ENCODE measurements around the gene RBM47.
"Not testable (repeated sequence)": the region's sequence is repeated elsewhere in the genome, so short reads cannot be mapped to it uniquely, and the experiment has no call there.

RBM47 gene

GRCh38 chr4:40399578-40399977, 230.1 kb downstream of the RBM47 start:
- DNase-seq = no peak

- no peak for DNase-seq
Observed at GRCh38 chr4:40395908-40396793, 233.5 kb downstream of the RBM47 start.

GRCh38 chr4:40395166-40395900, 234.3 kb downstream of the RBM47 start:
- no peak for DNase-seq

DNA sequence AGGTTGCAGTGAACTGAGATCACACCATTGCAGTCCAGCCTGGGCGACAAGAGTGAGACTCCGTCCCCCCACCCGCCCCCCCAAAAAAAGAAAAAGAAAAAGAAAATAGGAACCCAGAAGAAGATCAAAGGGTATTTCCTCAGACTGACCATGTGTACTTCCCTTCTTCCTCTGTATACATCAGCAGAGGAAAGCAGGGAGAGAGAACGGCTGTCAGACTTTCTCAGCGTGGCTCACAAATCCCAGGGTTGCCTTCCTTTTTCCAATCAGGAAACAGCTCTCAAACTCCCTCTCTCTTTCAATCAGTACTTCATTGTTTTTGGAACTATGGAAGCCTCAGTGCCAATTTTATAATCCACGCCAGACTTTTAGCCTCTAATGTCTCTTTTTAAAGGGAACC, 235.4 kb downstream of the RBM47 start:
- DNase-seq = no peak

- not testable (repeated sequence) for DNase-seq
Observed at GRCh38 chr4:40392241-40392640, 237.4 kb downstream of the RBM47 start.

- DNase-seq = no peak
Observed at GRCh38 chr4:40389986-40390385, 239.7 kb downstream of the RBM47 start.

GRCh38 chr4:40388239-40388638, 241.4 kb downstream of the RBM47 start:
- no peak for DNase-seq

DNA sequence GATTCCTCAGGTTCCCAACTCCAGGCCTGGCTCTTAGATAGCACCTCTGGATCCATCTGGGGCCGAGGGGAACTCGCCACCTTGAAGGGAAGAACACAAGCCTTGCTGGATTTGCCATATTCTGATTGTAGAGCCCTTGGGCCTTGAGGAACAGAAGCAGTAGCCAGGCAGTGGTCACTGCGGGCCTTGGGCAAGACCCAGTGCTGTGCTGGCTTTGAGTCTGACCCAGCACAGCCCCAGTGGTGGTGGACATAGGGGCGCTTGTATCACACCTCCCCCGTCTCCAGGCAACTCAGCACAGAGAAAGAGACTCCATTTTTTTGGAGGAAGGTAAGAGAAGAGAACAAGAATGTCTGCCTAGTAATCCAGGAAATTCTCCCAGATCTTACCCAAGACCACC, 249.0 kb downstream of the RBM47 start:
- no peak for DNase-seq

DNA sequence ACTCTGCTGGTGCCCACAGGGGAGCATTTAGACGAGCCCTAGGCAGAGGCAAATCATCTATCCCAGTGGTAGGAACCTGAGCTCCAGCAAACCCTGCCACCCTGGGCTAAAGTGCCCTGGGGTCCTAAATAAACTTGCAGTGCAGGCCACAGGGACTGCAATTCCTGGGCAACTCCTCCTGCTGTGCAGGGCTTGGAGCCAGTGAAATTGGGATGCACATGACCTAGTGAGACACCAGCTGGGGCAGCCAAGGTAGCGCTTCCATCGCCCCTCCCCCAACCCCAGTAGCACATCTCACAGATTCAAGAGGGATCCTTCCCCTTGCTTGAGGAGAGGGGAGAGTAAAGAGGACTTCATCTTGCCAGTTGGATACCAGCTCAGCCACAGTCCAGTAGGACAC, 250.4 kb downstream of the RBM47 start:
- DNase-seq = no peak

GRCh38 chr4:40378619-40379018, 251.0 kb downstream of the RBM47 start:
- DNase-seq = no peak

- no peak for DNase-seq
Observed at GRCh38 chr4:40377512-40378365, 251.9 kb downstream of the RBM47 start.

- DNase-seq = no peak
Observed at GRCh38 chr4:40375620-40376019, 254.0 kb downstream of the RBM47 start.

DNA sequence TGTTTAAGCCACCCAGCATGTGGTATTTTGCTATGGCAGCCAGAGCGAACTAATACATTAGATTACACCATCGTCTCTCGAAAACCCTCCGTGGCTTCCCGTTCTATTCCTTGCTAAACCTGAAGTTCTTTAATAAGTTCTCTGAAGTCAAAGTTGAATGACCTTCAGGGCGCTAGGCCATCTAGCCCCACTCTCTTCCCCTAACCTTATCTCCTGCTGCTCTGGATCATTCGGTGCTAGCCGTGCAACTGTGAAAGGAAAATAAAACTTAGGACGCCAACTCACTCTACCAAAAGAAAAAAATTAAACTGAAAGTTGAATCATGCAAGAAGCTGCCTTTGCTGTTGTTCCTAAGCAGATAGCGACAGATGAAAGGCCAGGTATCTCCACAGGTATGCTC, 254.6 kb downstream of the RBM47 start:
- DNase-seq = no peak

DNA sequence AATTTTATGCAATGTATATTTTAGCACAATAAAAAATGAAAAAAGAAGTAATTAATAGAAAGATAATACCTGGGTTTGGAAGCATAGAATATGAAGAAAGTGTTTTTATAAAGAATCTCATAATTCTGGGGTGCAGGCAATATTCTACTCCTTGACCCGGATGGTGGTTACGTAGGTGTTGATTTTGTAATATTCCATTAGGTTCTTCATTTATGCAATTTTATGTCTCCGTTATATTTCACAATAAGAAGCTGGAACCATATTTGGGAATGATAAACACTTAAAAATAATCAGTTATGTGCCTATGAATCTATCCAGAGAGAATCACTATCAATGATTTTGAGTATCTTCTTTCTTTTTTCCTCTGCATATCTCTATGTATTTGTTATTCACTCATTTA, 256.0 kb downstream of the RBM47 start:
- no peak for DNase-seq
